HS-27A (cell line): ENCODE results near the gene RGS8.

Experiments
- DNase-seq: peaks from one replicate; pipeline ENCODE4 v3.0.0-alpha.2; 2012; ENCODE audit warnings: low read depth, missing footprints

RGS8 gene

DNA sequence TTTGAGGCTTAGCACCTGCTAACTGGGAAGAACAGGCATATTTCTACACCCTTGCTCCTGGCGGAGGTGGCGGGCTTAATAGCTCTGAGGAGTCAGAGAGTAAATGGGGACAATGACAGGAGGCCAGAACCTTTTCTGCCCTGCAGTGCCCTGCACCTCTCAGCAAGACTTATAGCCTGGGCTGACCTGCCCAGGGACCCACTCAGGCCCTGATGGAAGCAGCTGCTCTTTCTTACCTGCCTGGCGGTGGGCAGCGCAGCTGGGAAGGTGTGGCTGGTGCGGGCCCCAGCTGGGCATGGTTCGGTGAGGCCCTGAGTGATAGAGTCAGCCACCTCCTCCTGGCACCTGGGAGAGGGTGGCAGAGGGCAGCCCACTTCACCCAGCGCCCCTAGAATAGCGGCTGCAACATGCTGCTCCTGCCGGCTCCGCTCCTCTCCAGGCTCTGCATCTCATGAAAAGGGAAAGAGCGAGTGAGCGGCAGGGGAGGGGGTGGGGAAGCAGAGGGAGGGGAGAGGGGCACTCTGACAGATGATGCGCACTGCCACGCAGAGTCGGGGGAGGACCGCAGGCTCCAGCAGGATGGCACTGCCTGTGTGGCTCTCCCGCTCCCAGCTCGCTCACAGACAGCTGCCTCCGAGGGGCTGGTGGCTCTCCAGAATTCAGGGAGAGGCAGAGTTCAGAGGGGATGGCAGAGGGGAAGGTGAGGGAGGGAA, at the start of gene RGS8:
Gene RGS8 (minus strand): TSS at position 472 of the 713 bp plus-strand sequence. CDS start 14,938 bp downstream, outside the sequence.
- DNase-seq: no peak

- no peak for DNase-seq
These were observed 47.6 kb upstream of the RGS8 start for GRCh38 chr1:182731852-182732575.

DNA sequence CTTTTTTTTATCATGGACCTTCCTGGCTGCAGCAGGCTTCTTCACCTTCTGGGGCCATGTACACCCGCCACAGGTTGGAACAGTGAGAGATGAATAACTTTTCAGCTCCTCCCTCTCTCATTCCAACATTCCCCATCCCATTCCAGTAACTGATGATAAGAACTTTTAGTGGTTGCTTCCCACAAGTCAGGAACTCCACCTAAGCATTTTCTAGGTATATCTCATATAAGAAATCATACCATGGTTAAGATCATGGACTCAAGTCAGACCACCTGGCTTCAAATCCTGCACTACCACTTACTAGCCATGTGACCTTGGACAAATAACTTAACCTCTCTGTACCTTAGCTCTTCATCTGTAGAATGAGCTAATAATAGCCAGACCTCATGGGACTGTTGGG, 42.5 kb upstream of the RGS8 start:
- no peak for DNase-seq

GRCh38 chr1:182725259-182726255, 41.2 kb upstream of the RGS8 start:
- DNase-seq: no peak

DNA sequence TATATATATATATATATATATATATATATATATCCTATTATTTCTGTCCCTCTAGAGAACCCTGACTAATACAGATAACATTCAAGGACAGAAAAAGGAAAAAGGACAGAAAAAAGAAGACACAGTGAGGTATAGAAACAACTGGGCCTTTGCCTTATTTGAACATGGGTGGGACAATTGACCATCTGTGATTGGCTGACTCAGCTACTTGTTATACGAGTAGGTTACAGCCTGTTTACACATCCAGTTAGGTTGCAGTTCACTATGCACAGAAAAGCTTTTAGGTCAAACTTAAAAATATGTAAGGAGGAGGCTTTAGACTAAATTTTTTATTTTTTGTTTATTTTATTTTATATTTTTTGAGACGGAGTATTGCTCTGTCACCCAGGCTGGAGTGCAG, 39.8 kb upstream of the RGS8 start:
- DNase-seq: no peak

GRCh38 chr1:182723200-182723599, 38.8 kb upstream of the RGS8 start:
- no peak for DNase-seq

GRCh38 chr1:182721525-182721924, 37.1 kb upstream of the RGS8 start:
- DNase-seq: no peak

- no peak for DNase-seq
These were observed 36.1 kb upstream of the RGS8 start for GRCh38 chr1:182720463-182720862.

- DNase-seq: no peak
These were observed 35.2 kb upstream of the RGS8 start for GRCh38 chr1:182719553-182719952.

DNA sequence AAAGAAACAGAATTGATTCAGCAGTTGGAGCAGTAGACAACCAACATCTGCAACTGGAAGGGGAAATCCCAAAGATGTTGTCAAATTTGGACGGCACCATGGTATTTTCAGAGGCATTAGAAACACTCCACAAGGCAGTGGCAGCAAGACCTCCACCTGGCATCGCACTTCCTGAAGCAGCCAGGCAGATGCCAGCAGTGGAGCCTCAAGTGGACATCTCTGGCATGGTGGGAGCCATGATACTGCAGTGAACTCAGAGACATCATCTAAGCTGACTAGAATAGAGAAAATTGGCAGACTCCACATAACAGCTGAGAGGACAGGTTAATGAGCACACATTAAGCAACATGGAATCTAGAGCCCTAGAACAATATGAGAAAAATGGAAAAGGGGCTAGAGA, 33.9 kb upstream of the RGS8 start:
- no peak for DNase-seq

GRCh38 chr1:182716740-182717720, 32.6 kb upstream of the RGS8 start:
- no peak for DNase-seq

DNA sequence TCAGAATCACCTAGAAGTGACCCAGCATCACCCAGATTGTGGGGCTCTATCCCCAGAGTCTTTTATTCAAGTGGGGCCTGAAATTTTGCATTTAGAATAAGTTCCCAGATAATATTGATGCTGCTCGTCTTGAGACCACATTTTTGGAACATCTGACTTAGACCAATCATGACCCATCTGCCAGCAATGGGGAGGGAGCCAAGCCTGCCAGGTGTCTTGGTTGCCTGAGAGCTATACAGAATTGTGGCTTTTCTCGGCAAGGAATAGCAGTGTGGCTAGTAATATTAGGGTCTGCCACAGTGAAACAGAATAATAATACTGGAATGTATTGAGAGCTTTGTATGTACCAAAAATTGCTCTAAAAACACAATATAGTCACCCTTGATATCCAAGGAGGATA, 31.1 kb upstream of the RGS8 start:
- no peak for DNase-seq

- DNase-seq: no peak
These were observed 30.2 kb upstream of the RGS8 start for GRCh38 chr1:182714546-182714945.

DNA sequence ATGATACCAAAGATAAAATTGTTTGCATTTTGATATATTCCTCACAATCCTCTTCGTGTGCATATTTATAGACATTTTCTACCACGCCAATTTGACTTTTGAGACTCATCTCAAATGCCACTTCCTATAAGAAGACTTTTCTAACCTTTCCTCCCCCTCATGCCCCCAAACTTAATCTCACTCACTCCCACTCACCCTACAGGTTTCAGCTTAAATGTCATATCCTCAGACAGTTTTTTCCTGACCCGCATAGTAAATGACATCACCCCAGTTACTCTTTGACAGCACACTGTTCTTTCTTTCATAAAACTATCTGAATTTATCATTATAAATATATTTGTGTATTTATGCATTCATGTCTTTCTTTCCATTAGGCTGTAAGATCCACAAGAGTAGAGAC, 29.6 kb upstream of the RGS8 start:
- no peak for DNase-seq

GRCh38 chr1:182713492-182713891, 29.1 kb upstream of the RGS8 start:
- no peak for DNase-seq

DNA sequence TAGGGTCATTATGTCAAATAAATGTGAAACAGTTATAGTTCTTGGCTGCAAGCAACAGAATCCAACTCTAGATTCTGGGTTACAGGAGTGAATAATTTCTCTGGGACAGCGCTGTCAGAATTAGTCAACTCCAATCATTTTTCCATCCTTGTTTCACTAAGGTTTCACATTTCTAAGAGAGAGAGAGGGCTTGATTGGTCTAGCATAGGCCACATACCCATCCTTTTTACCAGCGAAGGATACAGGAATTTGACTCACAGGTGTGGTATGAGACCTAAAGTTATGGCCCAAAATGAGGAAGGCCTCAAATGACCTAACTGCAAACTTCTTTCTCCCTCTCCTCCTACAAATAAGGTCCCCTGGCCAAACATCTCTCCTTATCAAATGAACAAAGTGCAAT, 25.5 kb upstream of the RGS8 start:
- no peak for DNase-seq

- no peak for DNase-seq
These were observed 24.9 kb upstream of the RGS8 start for GRCh38 chr1:182709225-182709764.

DNA sequence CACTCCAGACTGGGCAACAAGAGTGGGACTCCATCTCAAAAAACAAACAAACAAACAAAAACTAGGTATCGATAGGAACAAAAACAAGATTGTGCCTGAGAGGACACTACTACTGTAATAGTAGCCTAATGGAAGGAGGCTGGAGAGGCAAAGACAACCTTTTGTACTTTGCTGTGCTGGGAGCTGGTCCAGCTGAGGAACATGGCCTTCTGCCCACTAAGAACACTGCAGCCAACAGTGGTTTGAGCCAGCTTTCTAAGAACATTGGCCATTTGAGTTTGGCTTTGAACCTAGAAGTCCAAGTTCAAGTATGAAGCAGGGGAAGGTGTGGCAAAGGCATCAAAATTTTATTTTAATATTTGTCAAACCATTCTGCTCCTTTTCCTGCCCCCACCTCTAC, 22.7 kb upstream of the RGS8 start:
- DNase-seq: no peak

DNA sequence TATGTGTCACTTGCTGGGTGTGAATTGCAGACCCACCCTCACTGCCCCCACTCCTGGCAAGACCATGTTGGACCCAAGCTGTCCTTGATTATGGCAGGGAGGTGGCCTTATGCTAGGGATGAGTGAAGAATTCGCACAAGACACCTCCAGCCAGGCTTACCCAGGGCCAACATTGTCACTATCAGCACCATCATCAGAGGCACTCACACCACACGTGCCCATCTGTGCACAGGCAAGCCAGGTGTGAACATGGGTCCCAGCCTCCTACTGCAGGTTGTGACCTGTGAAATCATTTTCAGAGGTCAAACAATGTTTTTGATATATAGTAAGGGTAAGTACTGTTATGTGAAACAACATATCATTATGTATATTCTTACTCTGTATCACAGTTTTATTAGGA, 20.3 kb upstream of the RGS8 start:
- DNase-seq: no peak

DNA sequence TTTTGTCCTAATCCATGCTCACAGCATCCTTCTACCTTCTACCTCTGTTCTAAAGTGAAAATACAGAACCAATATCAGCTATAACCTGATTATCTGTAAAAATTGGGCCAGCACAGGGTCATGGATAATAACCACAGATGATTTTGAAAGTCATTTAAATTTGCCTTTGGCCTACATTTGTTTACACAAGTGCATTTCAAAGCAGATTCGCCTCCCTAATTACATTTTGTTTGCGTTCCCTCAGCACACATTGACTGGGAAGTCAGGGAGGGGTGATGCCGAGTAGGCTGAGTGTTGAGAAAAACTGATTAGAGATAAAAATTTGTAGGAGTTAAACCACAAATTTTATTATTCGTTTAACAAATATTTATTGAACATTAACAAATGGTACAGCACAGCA, 19.2 kb upstream of the RGS8 start:
- no peak for DNase-seq
